ENCODE measurements around the gene AGFG2.
A peak's percentile ranks its signal among the peaks of the same experiment; 100 is the strongest.

AGFG2 gene

DNA sequence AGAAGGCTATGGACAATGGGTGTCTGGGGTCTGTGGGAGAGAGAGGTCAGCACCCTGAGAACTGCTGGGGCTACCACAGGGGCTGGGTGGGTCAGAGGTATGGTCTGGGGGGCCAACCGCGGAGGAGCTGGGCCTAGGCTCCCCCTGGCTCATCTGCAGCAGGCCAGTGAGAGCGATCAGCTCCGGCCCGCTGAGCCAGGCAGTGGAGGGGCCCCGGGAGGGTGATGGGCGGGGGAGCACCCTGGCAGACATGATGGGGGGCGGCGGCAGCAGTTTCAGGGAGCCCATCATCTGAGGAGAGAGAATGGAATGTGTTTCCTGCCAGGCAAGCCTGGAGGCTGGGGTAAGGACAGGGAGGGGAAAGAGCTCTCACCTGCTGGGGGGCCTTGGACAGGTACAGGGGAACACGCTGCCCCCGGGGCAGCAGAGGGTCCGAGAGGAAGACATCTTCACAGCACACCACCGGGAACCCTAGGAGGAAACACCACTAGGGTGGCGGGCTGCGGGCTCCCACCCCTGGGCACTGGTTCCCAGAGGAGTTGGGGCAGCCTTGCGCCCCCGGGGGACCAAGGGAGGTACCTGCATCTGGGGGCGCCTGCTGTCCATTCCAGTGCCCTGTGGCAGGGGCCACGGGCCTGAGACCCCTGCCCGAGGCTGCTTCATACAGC, 33.4 kb downstream of the AGFG2 start:
- no peak overlapping the region for H3K4me3 ChIP-seq
- peak overlapping the region in 5 of 11 experiments; percentile 6 to 85 (median 28); a peak in 8 of 22 replicates for H3K4me2 ChIP-seq
- peaks cover 26 to 50% (median 31%) of the 10 kb centered on the region in 11 experiments for H3K27me3 ChIP-seq
- no peak overlapping the region; a peak in 2 of 22 replicates for H3K9ac ChIP-seq
- H3K36me3 ChIP-seq: peaks cover 43 to 61% (median 51%) of the 10 kb centered on the region in 11 experiments
- H4K20me1 ChIP-seq: peaks cover 26 to 87% (median 64%) of the 10 kb centered on the region in 11 experiments; a peak in 21 of 22 replicates
- H3K27ac ChIP-seq: no peak overlapping the region
- no peaks in the 10 kb centered on the region for H3K9me3 ChIP-seq (replicated peaks in 1 of 11)
- peaks cover 36 to 62% (median 50%) of the 10 kb centered on the region in 10 experiments for H3K4me1 ChIP-seq
- no peak for TF ChIP-seq Cebpa-rat (IDR thresholded peaks at IDR 0.05)

DNA sequence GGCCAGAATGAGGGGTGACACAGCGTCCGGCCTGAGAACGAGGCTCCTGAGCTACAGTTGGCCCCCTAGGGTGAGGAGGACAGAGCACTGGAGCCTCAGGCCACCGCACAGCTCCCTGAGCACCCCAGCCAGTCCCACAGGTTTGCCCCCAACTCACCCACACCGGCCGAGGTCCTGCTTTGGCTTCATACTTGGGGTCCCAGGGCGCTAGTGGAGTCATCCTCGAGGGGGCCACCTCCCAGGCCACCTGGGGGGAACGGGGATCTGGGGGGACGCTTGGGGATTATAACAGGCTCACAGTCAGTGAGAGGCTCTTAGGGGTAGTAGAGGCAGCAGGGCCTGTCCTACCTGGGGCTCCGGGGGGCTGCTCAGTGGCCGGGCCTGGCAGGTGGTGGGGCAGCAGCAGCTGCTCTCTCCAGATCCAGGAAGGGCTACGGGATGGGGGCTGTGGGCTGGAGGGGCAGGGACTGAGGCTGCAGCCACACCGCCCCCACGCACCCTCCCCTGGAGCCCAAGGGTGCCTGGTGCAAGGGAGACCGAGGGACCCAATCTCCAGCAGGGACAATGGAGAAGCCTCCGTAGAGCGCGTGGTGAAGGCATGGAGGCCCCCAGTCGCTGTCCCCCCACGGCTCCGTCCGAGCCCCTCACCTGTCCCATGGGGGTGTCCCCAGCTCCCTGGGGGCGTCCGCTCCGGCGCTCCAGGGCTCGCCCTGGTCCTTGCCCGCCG, 34.1 kb downstream of the AGFG2 start:
- Histone ChIP-seq H3K9me3 (replicated peaks in 1 of 11) (no peaks in the 10 kb centered on the region), H4K20me1 (peaks cover 26 to 94% (median 71%) of the 10 kb centered on the region in 11 experiments; a peak in 21 of 22 replicates), H3K27me3 (peaks cover 26 to 50% (median 31%) of the 10 kb centered on the region in 11 experiments), H3K4me3 (no peak overlapping the region), H3K9ac (no peak overlapping the region; a peak in 2 of 22 replicates), H3K4me2 (peak overlapping the region in 5 of 11 experiments; percentile 6 to 43 (median 28); a peak in 8 of 22 replicates), H3K27ac (no peak overlapping the region), H3K4me1 (peaks cover 29 to 55% (median 43%) of the 10 kb centered on the region in 10 experiments), H3K36me3 (peaks cover 50 to 68% (median 58%) of the 10 kb centered on the region in 11 experiments)
- no peak for TF ChIP-seq Cebpa-rat (IDR thresholded peaks at IDR 0.05)

DNA sequence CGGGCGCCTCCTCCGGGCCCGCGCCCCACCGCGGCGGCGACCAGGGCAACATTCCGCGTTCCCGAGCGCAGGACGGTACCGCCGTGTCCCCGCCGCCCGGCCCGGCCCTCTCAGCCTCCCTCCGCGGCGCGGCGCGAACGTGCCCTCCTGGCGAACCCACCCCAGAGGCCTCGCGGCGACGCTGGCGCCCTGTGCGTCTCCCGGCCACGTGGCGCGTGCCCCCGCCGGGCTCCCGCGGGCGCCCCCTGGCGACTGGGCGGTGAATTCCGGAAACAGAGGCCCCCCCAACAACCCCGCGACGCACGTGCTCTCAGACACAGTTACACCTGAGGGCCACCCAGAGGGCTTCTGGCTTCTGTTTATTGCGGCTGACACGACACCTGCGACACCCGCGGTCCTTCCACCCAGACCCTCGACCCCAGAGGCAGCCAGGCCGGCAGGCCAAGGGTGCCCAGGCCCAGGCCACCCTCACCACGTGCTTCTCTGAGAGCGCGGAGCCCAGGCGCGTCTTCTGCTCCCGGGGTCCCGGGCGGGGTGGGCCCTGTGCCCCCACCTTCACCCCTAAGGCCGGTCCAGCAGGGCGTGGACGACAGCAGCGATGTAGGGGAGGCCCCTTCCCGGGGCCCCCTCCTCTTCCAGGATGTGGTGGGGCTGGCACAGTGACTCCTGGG, 34.8 kb downstream of the AGFG2 start, which contains the start of gene SAP25:
TSS of gene SAP25 (minus strand) at position 210 of the 671 bp plus-strand sequence. CDS start at position 52, 158 bp downstream.
- no peak within 1 kb of the TSS for H3K4me3 ChIP-seq

DNA sequence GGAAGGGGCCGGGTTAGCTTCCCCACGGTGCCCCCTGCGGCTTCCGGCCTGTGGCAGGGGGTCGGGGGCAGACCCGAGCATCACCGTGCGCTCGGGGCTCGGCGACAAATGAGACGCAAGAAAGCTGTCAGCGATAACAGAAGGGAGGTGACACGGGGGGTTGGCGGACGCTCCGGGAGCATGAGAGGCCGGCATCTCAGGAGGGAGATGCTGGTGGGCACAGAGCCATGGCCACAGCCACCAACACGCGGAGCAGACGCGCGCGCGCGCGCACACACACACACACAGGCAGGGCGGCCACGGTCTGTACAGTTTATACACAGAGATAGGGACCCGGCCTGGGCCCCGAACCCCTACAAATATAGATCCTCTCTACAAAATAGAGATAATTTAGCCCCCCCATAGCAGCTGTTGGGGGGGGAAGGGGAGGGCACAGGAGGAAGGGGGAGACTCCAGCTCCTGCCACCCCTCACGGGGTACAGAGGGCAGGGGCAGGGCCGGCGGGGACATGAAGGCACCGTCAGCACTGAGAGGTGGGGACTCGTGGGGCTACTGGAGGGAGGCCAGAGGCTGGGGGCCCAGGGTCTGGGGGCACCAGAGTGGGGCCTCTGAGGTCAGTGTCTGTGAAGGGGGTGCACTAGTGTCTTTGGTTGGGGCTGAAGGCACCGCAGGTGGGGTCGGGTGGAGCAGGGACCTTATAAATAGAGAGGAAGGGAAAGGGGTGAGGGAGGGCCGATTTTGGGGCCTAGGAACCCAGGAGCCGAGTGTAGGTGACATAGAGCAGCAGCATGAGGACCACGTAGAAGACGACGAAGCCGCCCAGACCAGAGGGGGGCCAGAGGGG, 35.6 kb downstream of the AGFG2 start:
- no peak overlapping the region for H3K4me3 ChIP-seq

More for the DNA sequence above, 34.8 kb downstream of the AGFG2 start, which contains the start of gene SAP25:
- Histone ChIP-seq H3K4me2 (peak within 1 kb of the TSS in 5 of 11 experiments; percentile 6 to 43 (median 28); a peak in 8 of 22 replicates), H3K27ac (no peak within 1 kb of the TSS), H4K20me1 (peaks cover 26 to 97% (median 78%) of the 10 kb centered on the region in 11 experiments; a peak in 21 of 22 replicates), H3K27me3 (peaks cover 26 to 50% (median 30%) of the 10 kb centered on the region in 11 experiments), H3K9me3 (replicated peaks in 1 of 11) (no peaks in the 10 kb centered on the region), H3K36me3 (peaks cover 58 to 75% (median 65%) of the 10 kb centered on the region in 11 experiments), H3K9ac (no peak within 1 kb of the TSS; a peak in 2 of 22 replicates), H3K4me1 (peaks cover 22 to 48% (median 36%) of the 10 kb centered on the region in 10 experiments)
- no peak for TF ChIP-seq Cebpa-rat (IDR thresholded peaks at IDR 0.05)

DNA sequence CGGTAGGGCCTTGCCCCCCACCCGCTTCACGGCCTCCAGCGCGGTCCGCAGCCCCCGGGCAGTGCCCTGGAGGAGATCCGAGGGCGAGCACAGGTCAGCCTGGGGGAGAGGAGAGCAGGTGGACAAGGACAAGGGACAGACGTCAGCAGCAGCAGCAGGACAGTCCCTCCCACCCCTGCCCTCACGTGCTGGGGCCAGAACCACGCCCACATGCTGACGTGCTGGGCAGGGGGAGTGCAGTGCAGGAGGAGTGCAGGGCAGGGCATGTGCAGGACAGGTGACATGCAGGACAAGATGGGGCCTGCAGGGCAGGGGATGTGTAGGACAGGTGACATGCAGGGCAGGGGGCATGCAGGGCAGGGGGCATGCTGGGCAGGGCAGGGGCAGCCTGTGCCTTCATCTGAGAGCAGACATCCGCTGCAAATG, 36.2 kb downstream of the AGFG2 start:
- Histone ChIP-seq H3K9me3 (replicated peaks in 1 of 11) (no peaks in the 10 kb centered on the region), H3K36me3 (peaks cover 71 to 89% (median 79%) of the 10 kb centered on the region in 11 experiments), H3K4me3 (no peak overlapping the region), H3K27me3 (peaks cover 14 to 43% (median 17%) of the 10 kb centered on the region in 11 experiments), H3K9ac (no peak overlapping the region), H3K27ac (no peak overlapping the region), H4K20me1 (peaks cover 19 to 100% (median 84%) of the 10 kb centered on the region in 11 experiments; a peak in 21 of 22 replicates), H3K4me1 (peaks cover 8 to 34% (median 22%) of the 10 kb centered on the region in 10 experiments; a peak in 19 of 20 replicates), H3K4me2 (no peak overlapping the region)
- no peak for TF ChIP-seq Cebpa-rat (IDR thresholded peaks at IDR 0.05)

More for the DNA sequence above, 35.6 kb downstream of the AGFG2 start:
- Histone ChIP-seq H3K4me1 (peaks cover 14 to 40% (median 28%) of the 10 kb centered on the region in 10 experiments), H3K9me3 (replicated peaks in 1 of 11) (no peaks in the 10 kb centered on the region), H3K4me2 (no peak overlapping the region), H3K36me3 (peaks cover 65 to 83% (median 73%) of the 10 kb centered on the region in 11 experiments), H4K20me1 (peaks cover 25 to 100% (median 84%) of the 10 kb centered on the region in 11 experiments; a peak in 21 of 22 replicates), H3K9ac (no peak overlapping the region), H3K27ac (no peak overlapping the region), H3K27me3 (peaks cover 20 to 49% (median 23%) of the 10 kb centered on the region in 11 experiments)
- no peak for TF ChIP-seq Cebpa-rat (IDR thresholded peaks at IDR 0.05)

DNA sequence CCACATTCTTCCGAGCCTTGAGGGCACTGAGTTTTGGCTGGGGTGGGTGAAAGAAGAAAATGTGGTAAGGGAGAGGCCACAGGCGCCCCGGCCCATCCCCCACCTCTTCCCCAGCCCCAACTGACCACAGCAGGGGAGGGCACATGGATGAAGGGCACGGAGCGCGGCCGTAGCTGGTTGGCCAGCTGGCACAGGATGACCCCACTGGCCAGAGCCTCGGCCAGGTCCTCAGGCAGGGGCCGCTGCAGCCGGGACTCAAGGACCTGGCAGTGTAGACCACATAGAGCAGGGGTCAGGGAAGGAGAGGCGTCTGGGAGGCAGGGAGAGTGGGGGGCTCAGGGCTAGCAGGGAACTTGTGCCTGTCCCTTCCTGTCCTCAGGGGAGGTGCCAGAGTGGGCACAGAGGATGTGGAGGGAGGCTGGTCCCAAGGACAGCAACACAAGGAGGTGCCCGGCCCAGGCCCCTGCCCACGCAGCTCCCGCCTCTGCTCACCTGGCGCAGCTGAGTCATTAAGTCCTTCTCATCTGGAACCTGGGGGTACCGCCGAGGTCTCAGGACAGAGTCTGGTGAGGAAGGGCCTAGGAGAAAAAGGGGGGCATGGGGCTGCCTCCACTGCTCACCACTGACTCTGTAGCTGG, 36.9 kb downstream of the AGFG2 start:
- peaks cover 78 to 96% (median 86%) of the 10 kb centered on the region in 11 experiments for H3K36me3 ChIP-seq

DNA sequence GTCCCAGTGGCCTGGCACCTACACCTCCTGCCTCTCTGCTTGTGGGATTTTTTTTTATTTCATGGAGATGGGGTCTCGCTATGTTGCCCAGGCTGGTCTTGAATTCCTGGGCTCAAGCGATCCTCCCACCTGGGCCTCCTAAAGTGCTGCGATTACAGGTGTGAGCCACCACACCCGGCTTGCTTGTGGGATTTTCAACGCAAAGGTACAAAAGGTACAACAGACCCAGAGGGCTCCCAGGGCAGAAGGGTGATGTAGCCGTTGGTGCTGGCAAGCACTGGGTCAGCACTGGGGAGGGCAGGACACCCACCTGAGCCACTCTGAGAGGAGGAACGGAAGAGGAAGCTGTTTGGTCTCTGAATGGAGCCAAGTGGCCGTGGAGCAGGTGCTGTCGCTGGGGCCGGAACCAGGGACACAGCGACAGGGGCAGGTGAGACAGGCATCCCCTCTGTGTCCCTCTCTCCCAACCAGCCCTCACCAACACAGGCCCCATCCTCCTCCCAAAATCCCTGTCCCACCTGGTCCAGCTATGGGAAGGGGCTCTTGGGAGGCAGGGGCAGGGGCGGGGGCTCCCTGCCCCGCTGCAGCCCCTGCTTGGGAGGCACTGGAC, 37.5 kb downstream of the AGFG2 start:
- Histone ChIP-seq H3K4me1 (peaks cover 7 to 25% (median 14%) of the 10 kb centered on the region in 10 experiments), H3K27ac (no peak overlapping the region), H4K20me1 (peaks cover 18 to 100% (median 85%) of the 10 kb centered on the region in 11 experiments; a peak in 21 of 22 replicates), H3K4me3 (no peak overlapping the region), H3K4me2 (no peak overlapping the region), H3K27me3 (peaks cover 1 to 30% (median 4%) of the 10 kb centered on the region in 11 experiments; a peak in 19 of 22 replicates), H3K9ac (no peak overlapping the region), H3K9me3 (replicated peaks in 1 of 11) (no peaks in the 10 kb centered on the region), H3K36me3 (peaks cover 84 to 100% (median 92%) of the 10 kb centered on the region in 11 experiments)
- no peak for TF ChIP-seq Cebpa-rat (IDR thresholded peaks at IDR 0.05)

More for the DNA sequence above, 36.9 kb downstream of the AGFG2 start:
- H3K4me3 ChIP-seq: no peak overlapping the region
- H3K9me3 ChIP-seq (replicated peaks in 1 of 11): no peaks in the 10 kb centered on the region
- H3K4me1 ChIP-seq: peaks cover 7 to 27% (median 16%) of the 10 kb centered on the region in 10 experiments
- H3K9ac ChIP-seq: no peak overlapping the region
- H3K27ac ChIP-seq: no peak overlapping the region
- peaks cover 7 to 36% (median 10%) of the 10 kb centered on the region in 11 experiments for H3K27me3 ChIP-seq
- TF ChIP-seq Cebpa-rat (IDR thresholded peaks at IDR 0.05): no peak
- peaks cover 18 to 100% (median 85%) of the 10 kb centered on the region in 11 experiments; a peak in 21 of 22 replicates for H4K20me1 ChIP-seq
- no peak overlapping the region for H3K4me2 ChIP-seq

Data from BLaER1 treated with 17β-estradiol and CSF1 and Interleukin-3, amounts not matched to agents 10 nM and 100 nM (cell line).